PC-9 (cell line): ENCODE results near the gene HS3ST4.

ENCODE experiments used
- CTCF ChIP-seq: fragments of 200-600 bp; sonication (generic); conservative IDR thresholded peaks from 2 replicates; pipeline ENCODE4 v1.6.1; 2017; ENCODE audit warnings: mixed run types, antibody characterized with exemption, mild to moderate bottlenecking, moderate library complexity
- EZH2 ChIP-seq: fragments of 200-600 bp; sonication (generic); IDR thresholded peaks from 2 replicates; pipeline ENCODE4 v1.8.0; 2017; ENCODE audit warnings: antibody characterized with exemption, low read depth

GRCh38 chr16:25690552-25691143 is 1.1 kb upstream of the HS3ST4 start:
- TF ChIP-seq CTCF (no peak), EZH2 (no peak)
